ENCODE results near the gene KIAA0232.
"Not testable (repeated sequence)": the region's sequence is repeated elsewhere in the genome, so short reads cannot be mapped to it uniquely, and the experiment has no call there.

Gene KIAA0232

GRCh38 chr4:6778435-6778834, 4.1 kb upstream of the KIAA0232 start:
- DNase-seq, result no peak

DNA sequence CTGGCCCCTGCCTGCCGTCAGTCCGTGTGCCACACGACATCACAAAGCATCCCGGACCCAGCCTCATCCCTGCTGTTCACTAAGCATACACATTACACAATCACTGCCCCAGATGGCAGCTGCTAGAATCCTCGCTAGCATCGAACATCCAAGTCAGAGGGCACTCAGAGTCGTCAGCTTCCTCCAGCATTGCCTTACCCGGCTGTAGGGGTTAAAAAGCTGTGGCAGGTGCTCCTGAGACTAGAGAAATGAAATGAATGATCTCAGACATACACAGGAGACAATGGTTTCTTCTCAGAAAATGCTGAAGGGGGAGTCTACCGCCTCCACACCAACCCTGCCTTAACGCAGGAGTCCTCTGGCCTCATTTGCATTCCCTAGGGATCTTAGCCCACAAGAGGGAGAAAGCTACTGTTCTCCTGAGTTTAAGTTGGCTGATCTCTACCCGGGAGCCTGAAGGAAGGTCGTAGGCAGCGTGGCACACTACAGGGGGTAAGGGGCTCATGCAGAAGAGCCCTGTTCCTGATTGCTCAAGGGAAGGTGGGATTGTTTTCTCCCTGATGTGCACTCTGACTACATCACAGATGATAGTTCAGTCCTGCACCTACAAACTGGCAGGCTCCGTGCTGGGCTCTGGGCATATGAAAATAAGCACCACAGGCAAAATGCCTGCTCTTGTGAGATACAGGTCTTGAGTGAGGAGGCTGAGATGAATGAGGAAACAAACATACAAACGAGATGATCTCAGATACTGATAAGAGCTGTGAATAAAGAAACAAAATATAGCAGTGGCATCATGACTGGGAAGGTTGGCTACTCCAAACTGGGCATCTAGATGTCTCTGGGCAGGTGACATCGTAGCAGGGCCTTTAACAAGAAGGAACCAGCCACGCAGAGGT, 2.6 kb upstream of the KIAA0232 start:
- DNase-seq, result no peak

GRCh38 chr4:6781113-6781512, 1.4 kb upstream of the KIAA0232 start:
- DNase-seq, result no peak

DNA sequence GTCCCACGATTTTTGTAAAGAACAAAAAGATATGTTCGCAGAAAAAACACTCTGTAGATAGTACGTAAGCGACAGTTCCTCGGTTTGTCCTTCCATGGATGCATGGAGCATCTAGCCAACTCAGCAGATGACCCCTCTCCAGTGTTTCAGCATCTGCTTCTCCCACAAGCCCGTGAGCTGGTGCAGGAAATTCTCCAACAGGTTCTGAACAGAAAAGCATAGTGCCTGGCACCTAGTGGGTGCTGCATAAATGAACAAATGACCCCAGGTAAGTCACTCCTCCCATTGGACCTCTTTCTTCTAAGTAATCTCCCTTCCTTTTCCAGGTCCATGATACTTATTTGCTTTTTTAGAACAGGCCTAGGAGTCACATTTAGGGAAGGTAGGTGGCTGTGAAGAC, 966 bp upstream of the KIAA0232 start:
- DNase-seq, result no peak

GRCh38 chr4:6782846-6783110, 251 bp downstream of the KIAA0232 start:
- no peak for DNase-seq

GRCh38 chr4:6783111-6783981, 819 bp downstream of the KIAA0232 start:
- peak; percentile 75 for DNase-seq

GRCh38 chr4:6785572-6785925, 3.0 kb downstream of the KIAA0232 start:
- no peak for DNase-seq

DNA sequence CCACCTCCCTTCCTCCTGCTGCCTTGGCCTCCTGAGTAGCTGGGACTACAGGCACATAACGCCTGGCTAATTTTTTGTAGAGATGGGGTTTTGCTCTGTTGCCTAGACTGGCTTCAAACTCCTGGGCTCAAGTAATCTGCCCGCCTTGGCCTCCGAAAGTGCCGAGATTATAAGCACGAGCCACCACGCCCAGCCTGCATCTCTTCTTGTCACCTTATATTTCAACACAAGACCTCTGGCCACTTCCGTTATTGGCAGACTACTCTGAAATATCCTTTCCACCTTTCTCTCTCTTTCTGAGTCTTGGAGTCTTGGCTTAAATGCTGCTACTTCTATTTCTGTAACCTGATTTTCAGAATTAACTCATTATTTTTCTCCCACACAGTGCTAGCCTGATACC, 5.6 kb downstream of the KIAA0232 start:
- no peak for DNase-seq

DNA sequence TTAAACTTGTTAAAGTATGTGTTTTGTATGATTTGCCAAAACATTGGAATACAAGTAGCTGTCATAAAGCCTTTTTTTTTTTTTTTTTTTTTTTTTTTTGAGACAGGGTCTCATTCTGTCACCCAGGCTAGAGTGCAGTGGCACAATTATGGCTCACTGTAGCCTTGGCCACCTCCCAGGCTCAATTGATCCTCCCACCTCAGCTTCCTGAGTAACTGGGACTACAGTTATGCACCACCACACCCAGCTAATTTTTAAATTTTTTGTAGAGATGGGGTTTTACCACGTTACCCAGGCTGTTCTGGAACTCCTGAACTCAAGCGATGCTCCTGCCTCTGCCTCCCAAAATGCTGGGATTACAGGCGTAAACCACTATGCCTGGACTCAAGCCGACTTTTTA, 8.7 kb downstream of the KIAA0232 start:
- DNase-seq, result not testable (repeated sequence)

- DNase-seq, result not testable (repeated sequence)
Observed at GRCh38 chr4:6791796-6792195, 9.3 kb downstream of the KIAA0232 start.

DNA sequence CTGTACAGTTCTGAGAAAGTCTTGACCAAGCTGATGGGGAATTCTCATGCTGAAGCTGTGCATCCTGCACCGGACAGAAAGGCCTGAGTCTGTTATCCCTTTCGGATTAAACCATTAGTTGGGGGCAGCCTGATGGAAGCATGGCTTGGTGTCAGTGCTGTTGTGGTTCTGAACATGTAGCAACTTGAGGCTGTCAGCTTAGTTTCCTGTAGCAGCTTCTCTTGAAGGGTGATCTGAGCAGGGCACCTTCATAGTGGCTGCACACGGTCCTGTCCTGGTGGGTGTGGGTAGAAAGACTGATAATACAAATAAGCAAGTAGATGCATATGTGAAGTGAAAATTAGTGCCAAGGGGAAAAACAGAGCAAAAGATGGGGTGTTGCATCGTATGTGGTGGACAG, 11.7 kb downstream of the KIAA0232 start:
- DNase-seq, result no peak

DNA sequence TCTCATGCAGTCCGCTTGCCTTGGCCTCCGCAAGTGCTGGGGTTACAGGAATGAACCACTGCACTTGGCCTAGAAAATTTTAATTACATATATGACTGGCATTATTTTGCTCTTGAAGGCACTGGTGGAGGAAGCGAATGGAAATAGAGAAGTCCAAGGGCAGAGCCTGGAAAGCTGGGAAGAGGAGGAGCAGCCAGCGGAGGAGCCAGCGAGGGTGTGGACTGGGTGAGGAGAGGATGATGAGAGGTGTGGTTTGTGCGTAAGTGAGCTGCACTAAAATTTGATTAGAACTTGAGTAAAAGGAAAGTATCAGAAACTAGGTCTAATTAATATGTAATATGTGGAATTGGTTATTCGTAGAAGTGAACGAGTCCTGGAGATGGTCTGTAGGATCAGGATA, 13.3 kb downstream of the KIAA0232 start:
- DNase-seq, result no peak

DNA sequence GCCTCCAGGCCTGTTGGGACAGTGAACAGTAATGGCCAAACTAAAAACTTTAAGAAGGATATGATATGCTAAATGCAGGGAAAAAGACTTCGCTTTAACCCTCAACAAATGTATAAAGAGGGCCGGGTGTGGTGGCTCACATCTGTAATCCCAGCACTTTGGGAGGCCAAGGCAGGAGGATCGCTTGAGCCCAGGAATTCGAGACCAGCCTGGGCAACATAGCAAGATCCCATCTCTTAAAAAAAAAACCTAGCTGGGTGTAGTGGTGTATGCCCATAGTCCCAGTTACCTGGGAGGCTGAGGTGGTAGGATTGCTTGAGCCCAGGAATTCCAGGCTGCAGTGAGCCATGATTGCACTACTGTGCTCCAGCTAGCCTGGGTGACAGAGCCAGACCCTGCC, 14.8 kb downstream of the KIAA0232 start:
- DNase-seq, result not testable (repeated sequence)

DNA sequence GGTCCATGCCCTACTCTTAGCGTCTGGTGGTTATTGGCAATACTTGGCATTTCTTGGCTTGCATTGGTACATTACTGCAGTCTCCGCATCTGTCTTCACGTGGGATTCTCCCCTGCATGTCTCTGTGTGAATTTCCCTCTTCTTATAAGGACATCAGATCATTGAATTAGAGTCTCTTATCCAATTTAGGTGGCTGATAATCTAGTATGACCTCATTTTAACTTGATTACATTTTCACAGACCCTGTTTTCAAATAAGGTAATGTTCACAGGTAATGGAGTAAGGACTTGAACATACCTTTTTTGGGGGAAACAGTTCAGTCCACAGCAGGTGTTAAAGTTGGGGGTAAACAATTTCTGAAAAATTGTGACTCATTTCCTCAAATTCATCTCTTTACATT, 16.6 kb downstream of the KIAA0232 start:
- no peak for DNase-seq

GRCh38 chr4:6802025-6802424, 19.5 kb downstream of the KIAA0232 start:
- DNase-seq, result no peak

DNA sequence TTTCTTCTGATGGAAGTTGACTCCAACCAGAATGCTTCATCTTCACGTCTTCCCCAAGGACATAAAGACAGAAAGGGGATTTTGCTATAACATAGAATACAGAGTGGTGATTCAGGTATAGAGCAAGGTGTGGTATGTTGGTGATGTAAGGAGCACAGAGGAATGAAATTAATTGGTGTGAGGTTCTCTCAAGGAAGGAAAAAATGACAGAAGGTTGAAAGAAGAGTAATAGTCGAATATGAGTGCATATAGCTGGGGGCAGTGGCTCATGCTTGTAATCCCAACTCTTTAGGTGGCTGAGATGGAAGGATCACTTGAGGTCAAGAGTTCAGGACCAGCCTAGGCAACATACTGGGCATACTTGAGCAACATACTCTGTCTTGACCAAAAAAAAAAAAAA, 20.1 kb downstream of the KIAA0232 start:
- DNase-seq, result no peak

GRCh38 chr4:6803246-6803645, 20.7 kb downstream of the KIAA0232 start:
- DNase-seq, result no peak

DNA sequence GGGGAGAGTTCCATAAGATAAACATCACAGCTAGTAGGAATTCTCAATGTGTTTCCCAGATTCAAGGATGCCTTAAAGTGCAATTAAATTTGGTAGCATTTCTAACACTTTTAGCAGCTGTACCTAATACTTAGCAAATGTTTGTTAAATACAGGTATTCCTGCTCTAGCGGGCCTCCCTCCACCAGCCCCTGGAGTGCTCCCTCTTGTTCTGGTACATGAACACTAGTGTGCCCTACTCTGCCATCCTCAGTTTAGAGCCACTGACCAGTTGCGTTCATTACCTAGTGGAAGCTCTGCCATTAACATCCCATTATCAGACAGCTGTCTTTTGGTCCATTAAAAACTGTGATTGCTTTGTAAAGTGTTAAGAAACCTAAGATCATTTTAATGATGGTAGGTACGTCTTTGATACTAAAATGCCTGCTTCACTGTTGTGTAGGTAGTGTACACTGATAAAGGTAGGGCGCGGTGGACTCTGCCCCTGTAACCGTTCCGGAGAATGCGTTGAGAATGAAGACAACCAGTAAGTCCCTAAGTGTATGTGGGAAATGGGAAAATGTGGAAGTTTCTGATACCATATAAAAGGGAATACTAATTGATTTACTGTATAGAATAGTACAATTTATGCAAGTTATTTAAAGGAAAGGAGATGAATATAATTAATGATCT, 21.7 kb downstream of the KIAA0232 start:
- no peak for DNase-seq

GRCh38 chr4:6806924-6807626, 24.5 kb downstream of the KIAA0232 start:
- DNase-seq, result no peak

GRCh38 chr4:6808259-6808658, 25.7 kb downstream of the KIAA0232 start:
- no peak for DNase-seq

DNA sequence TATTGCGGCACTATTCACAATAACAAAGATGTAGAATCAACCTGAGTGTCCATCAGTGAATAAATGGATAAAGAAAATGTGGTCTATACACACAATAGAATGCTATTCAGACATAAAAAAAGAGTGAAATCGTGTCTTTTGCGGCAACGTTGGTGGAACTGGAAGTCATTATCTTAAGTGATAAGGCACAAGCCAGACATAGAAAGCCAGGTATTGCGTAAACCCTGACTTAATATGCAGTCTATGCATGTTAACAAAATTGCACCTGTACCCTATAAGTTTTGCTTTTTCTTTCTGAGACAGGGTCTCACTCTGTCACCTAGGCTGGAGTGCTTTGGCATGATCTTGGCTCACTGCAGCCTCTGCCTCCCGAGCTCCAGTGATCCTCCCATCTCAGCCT, 28.6 kb downstream of the KIAA0232 start:
- DNase-seq, result no peak

DNA sequence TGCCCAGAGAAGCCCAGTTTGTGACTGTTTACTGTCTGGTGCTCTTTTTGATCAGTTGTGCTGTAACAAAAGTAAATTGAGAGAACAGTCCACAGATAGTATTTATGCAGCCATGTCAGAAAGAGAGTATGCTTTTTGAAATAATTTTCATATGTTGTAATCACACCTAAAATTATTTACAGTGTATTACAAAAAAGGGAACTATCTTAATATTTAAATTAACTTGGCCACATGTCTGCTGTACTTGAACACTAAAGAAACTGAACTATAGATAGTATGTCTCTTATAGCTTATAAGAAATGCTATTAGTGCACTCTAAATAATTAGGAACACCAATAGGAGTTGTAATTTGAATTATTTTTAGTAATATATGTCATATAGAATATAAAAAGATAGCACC, 30.2 kb downstream of the KIAA0232 start:
- no peak for DNase-seq

- no peak for DNase-seq
Observed at GRCh38 chr4:6813725-6814124, 31.2 kb downstream of the KIAA0232 start.
